ENCODE measurements around the gene COQ5.

Gene COQ5

GRCh38 chr12:120514002-120514401 lies 15.0 kb downstream of the COQ5 start:
- no peak for TF ChIP-seq CTCF (IDR thresholded peaks at IDR 0.05)

- no peak for TF ChIP-seq CTCF (IDR thresholded peaks at IDR 0.05)
Measured at GRCh38 chr12:120508537-120508936, 20.4 kb downstream of the COQ5 start.

GRCh38 chr12:120504587-120504986 lies 24.4 kb downstream of the COQ5 start:
- no peak for TF ChIP-seq CTCF (IDR thresholded peaks at IDR 0.05)

GRCh38 chr12:120500581-120500980 lies 28.4 kb downstream of the COQ5 start:
- no peak for TF ChIP-seq CTCF (IDR thresholded peaks at IDR 0.05)

- no peak for TF ChIP-seq CTCF (IDR thresholded peaks at IDR 0.05)
Measured at GRCh38 chr12:120498870-120499515, 30.0 kb downstream of the COQ5 start.

GRCh38 chr12:120497524-120498150 lies 31.3 kb downstream of the COQ5 start:
- no peak for TF ChIP-seq CTCF (IDR thresholded peaks at IDR 0.05)

GRCh38 chr12:120496413-120497340 lies 32.3 kb downstream of the COQ5 start:
- TF ChIP-seq CTCF (IDR thresholded peaks at IDR 0.05): no peak; the same call in 1 of the 2 replicates
